Fibroblast of villous mesenchyme (primary cell): ENCODE results near the gene MACROD2. TPM values are rescaled to one million over a fixed set of nuclear protein-coding genes. Genes with fewer than 3 reads are reported as not detected.

Source experiments
- DNase-seq: peaks from one replicate; pipeline ENCODE4 v3.0.0-alpha.2; 2010; ENCODE audit warnings: low read depth
- H3K4me3 ChIP-seq: 2 replicates; pipeline ENCODE4 v1.5.1; 2011; ENCODE audit warnings: low read depth, mild to moderate bottlenecking, low read length
- CTCF ChIP-seq: IDR thresholded peaks from 2 replicates; pipeline ENCODE4 v1.5.1; 2012; ENCODE audit warnings: low read depth, mild to moderate bottlenecking, low read length; ENCODE audit not compliant: insufficient read depth
- total RNA-seq: library from RNA; depleted of rRNA; stranded (reverse); fragments of >200 nt; gene quantifications from 2 replicates; pipeline ENCODE4 v1.2.3, GENCODE V29; 2012

Gene MACROD2
- total RNA-seq, 1 donor = 1.7 TPM

- DNase-seq = no peak
- TF ChIP-seq CTCF = no peak
- H3K4me3 ChIP-seq = no peak overlapping the region
Measured at GRCh38 chr20:14401479-14402138, 406.3 kb downstream of the MACROD2 start.

GRCh38 chr20:14404515-14404914 lies 409.2 kb downstream of the MACROD2 start:
- no peak for DNase-seq
- no peak for TF ChIP-seq CTCF
- H3K4me3 ChIP-seq = no peak overlapping the region

GRCh38 chr20:14406495-14406894 lies 411.2 kb downstream of the MACROD2 start:
- peak; percentile 59 for DNase-seq
- no peak overlapping the region for H3K4me3 ChIP-seq
- TF ChIP-seq CTCF = no peak

GRCh38 chr20:14407336-14407735 lies 412.0 kb downstream of the MACROD2 start:
- TF ChIP-seq CTCF = no peak
- H3K4me3 ChIP-seq = no peak overlapping the region
- no peak for DNase-seq

- H3K4me3 ChIP-seq = no peak overlapping the region
- no peak for TF ChIP-seq CTCF
- no peak for DNase-seq
Measured at GRCh38 chr20:14410869-14411555, 415.7 kb downstream of the MACROD2 start.

- H3K4me3 ChIP-seq = no peak overlapping the region
- peak; percentile 12 for DNase-seq
- TF ChIP-seq CTCF = no peak
Measured at GRCh38 chr20:14412065-14412681, 416.9 kb downstream of the MACROD2 start.
